ENCODE measurements around the gene MCRIP2.

GRCh38 chr16:651844-652243, 10.2 kb downstream of the MCRIP2 start:
- TF ChIP-seq, protein P1, sequence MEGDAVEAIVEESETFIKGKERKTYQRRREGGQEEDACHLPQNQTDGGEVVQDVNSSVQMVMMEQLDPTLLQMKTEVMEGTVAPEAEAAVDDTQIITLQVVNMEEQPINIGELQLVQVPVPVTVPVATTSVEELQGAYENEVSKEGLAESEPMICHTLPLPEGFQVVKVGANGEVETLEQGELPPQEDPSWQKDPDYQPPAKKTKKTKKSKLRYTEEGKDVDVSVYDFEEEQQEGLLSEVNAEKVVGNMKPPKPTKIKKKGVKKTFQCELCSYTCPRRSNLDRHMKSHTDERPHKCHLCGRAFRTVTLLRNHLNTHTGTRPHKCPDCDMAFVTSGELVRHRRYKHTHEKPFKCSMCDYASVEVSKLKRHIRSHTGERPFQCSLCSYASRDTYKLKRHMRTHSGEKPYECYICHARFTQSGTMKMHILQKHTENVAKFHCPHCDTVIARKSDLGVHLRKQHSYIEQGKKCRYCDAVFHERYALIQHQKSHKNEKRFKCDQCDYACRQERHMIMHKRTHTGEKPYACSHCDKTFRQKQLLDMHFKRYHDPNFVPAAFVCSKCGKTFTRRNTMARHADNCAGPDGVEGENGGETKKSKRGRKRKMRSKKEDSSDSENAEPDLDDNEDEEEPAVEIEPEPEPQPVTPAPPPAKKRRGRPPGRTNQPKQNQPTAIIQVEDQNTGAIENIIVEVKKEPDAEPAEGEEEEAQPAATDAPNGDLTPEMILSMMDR (IDR thresholded peaks at IDR 0.05), result no peak
- no peak for TF ChIP-seq POLR2A (IDR thresholded peaks at IDR 0.05)
